Lung (tissue), 12 donors: ENCODE data around the gene NANOS2. TPM values are rescaled to one million over a fixed set of nuclear protein-coding genes. Genes with fewer than 3 reads are reported as not detected.

Experiments
- ATAC-seq: fragments of 200-7000 bp; cut with Tn5 transposase; one replicate; pipeline ENCODE4 v1.9.1; 2020; ENCODE audit warnings: moderate number of reproducible peaks; ENCODE audit not compliant: insufficient read depth, low FRiP score
- DNase-seq, 3 donors: peaks; one replicate each; pipeline ENCODE4 v3.0.0-alpha.2; 2013 to 2017
- H3K27ac ChIP-seq, 2 donors: one replicate each; pipeline ENCODE4 v1.5.1; 2013; ENCODE audit warnings: mild to moderate bottlenecking in 2 of 2, moderate library complexity in 2 of 2, control low read depth in 1 of 2, inconsistent platforms in 1 of 2, low read depth in 1 of 2, low read length in 1 of 2
- H3K27me3 ChIP-seq, 3 donors: one replicate each; pipeline ENCODE4 v1.5.1; 2013; ENCODE audit warnings: low read length in 2 of 3; ENCODE audit not compliant: control insufficient read depth in 3 of 3, insufficient read depth in 3 of 3
- H3K36me3 ChIP-seq, 4 donors: one replicate each; pipeline ENCODE4 v1.5.1; 2013; ENCODE audit warnings: low read length in 4 of 4, mild to moderate bottlenecking in 1 of 4, moderate library complexity in 1 of 4; ENCODE audit not compliant: control insufficient read depth in 4 of 4, insufficient read depth in 4 of 4
- H3K4me1 ChIP-seq, 5 donors: one replicate each; pipeline ENCODE4 v1.5.1; 2013; ENCODE audit warnings: low read length in 5 of 5, mild to moderate bottlenecking in 2 of 5, moderate library complexity in 1 of 5; ENCODE audit not compliant: control insufficient read depth in 5 of 5, insufficient read depth in 5 of 5
- H3K4me3 ChIP-seq: one replicate; pipeline ENCODE4 v1.5.1; 2013; ENCODE audit warnings: mild to moderate bottlenecking, control low read depth, moderate library complexity
- H3K9ac ChIP-seq, 2 donors: one replicate each; pipeline ENCODE4 v1.5.1; 2013; ENCODE audit warnings: low read length in 2 of 2, control low read depth in 1 of 2; ENCODE audit not compliant: insufficient read depth in 1 of 2
- H3K9me3 ChIP-seq, 4 donors: one replicate each; pipeline ENCODE4 v1.5.1; 2013; ENCODE audit warnings: low read length in 3 of 4, mild to moderate bottlenecking in 1 of 4, moderate library complexity in 1 of 4; ENCODE audit not compliant: control insufficient read depth in 4 of 4, insufficient read depth in 3 of 4
- WGBS, 2 donors: extraction: QIAGEN DNeasy Blood & Tissue Kit; methylation state at CpG; one replicate each; pipeline ENCODE4 v1.1.7; 2013; 5-methylcytosine and 5-hydroxymethylcytosine counted together
- polyA plus RNA-seq, 2 donors: library from polyadenylated mRNA; stranded (reverse); fragments of 200-250 nt; gene quantifications; one replicate each; pipeline ENCODE4 v1.2.1, GENCODE V29; 2013
- total RNA-seq, 2 donors: library from RNA; depleted of rRNA in 1 of 2; stranded (reverse); fragments of >200 nt in 1 of 2; gene quantifications; one replicate each; pipeline ENCODE4 v1.2.1, GENCODE V29; 2014 to 2021
- TF ChIP-seq, protein P1 (sequence below): IDR thresholded peaks from 2 replicates; pipeline ENCODE4 v1.5.1; 2012; ENCODE audit warnings: mild to moderate bottlenecking; ENCODE audit errors: control extremely low read depth, extremely low read depth
- donor health status: control.
- donor health status: control.
- donor health status: Bipolar disorder and iron deficiency.
- donor health status: healthy.
- donor health status: DM: yes; HTN: yes; CAD: no.

The NANOS2 gene
- total and polyA plus RNA-seq, 4 donors = not detected

DNA sequence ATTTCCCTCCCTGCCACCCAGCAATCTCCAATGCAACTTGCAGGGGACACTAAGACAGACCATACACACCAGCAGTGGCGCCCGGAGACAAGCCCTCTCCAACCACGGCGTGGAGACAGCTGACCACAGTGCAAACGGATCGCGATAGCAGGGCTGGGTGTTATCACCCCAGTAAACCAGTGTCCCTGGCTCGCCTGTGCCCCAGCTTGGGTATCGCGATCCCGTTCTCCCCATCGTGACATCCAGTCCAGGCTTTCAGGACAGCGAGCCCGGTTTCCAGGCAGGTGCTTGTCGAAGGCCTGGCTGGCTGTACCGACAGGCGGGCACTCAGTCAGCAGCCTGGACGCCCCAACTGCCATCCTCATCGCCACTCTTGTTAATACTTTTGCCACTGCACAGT is 20.7 kb upstream of the NANOS2 start:
- peaks cover 0 to 6% (median 0%) of the 10 kb centered on the region in 4 donors for H3K36me3 ChIP-seq
- 68 to 78% methylated on average over 19 of the region's 19 CpGs for WGBS, 2 donors
- ATAC-seq (no peak), DNase-seq (no peak)
- peaks cover 0 to 44% (median 18%) of the 10 kb centered on the region in 3 donors for H3K27me3 ChIP-seq
- TF ChIP-seq, protein P1, sequence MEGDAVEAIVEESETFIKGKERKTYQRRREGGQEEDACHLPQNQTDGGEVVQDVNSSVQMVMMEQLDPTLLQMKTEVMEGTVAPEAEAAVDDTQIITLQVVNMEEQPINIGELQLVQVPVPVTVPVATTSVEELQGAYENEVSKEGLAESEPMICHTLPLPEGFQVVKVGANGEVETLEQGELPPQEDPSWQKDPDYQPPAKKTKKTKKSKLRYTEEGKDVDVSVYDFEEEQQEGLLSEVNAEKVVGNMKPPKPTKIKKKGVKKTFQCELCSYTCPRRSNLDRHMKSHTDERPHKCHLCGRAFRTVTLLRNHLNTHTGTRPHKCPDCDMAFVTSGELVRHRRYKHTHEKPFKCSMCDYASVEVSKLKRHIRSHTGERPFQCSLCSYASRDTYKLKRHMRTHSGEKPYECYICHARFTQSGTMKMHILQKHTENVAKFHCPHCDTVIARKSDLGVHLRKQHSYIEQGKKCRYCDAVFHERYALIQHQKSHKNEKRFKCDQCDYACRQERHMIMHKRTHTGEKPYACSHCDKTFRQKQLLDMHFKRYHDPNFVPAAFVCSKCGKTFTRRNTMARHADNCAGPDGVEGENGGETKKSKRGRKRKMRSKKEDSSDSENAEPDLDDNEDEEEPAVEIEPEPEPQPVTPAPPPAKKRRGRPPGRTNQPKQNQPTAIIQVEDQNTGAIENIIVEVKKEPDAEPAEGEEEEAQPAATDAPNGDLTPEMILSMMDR = no peak
- no peak overlapping the region for H3K27ac ChIP-seq
- peaks cover 0 to 2% (median 0%) of the 10 kb centered on the region in 4 donors for H3K9me3 ChIP-seq
- peaks cover 0 to 6% (median 0%) of the 10 kb centered on the region in 5 donors for H3K4me1 ChIP-seq
- H3K9ac ChIP-seq = no peak overlapping the region
- H3K4me3 ChIP-seq = no peak overlapping the region

DNA sequence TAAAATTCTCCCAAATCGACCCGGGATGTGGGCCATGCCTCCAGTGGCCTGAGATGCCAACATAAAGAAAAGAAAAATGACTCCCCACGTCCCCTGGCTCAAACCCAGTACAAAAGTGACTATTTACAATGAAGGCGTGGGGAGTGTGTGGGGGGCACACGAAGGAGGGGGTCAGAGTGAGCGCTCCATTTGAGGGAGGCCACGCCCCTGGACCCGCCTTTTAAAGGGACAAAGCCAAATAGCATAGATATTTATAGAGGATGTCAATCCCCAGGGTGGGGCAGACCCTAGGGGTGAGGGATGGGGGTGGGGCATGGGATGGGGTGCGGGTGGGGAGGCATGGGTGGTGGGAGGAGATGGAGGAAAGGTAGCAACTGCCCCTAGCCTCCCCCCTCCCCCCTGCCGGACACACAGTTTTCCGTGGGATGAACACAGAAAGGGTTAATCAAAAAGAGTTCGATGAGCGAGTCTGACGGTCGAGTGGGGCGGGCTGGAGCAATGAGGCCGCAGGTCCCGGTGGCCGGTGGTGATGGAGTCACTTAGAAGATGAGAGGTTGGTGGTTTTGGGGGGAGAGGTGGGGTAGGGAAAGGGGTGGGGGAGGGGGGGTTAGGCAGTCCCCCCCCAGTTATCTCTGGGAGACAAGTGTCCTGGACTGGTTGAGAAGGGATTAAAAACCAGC is 20.1 kb upstream of the NANOS2 start:
- no peak overlapping the region for H3K4me3 ChIP-seq
- peaks cover 0 to 5% (median 0%) of the 10 kb centered on the region in 5 donors for H3K4me1 ChIP-seq
- H3K36me3 ChIP-seq = peaks cover 0 to 4% (median 0%) of the 10 kb centered on the region in 4 donors
- no peak overlapping the region for H3K9ac ChIP-seq
- DNase-seq = no peak
- peaks cover 0 to 43% (median 17%) of the 10 kb centered on the region in 3 donors for H3K27me3 ChIP-seq
- ATAC-seq = no peak
- 40 to 49% methylated on average over 15 to 19 of the region's 19 CpGs for WGBS, 2 donors
- peaks cover 0 to 2% (median 0%) of the 10 kb centered on the region in 4 donors for H3K9me3 ChIP-seq
- TF ChIP-seq, protein P1 = no peak
- no peak overlapping the region for H3K27ac ChIP-seq

DNA sequence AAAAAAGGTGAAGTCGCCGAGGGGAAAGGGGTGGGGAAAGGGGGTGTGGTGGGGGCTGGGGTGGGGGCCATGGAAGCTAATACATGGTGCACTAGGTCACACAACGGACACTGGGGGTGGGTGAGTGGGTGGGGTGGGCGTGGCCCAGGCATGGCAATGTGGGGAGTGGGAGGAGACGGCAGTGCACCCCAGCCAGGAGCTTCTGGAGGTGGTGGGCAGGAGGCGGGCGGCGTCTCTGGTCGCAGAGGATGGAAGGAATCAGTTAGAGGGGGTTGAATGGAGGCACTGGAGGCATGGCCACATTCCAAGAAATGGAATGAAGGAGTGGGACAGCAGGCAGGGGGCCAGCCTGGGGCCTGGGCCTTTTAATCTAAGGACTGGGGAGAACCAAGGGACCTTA is 19.2 kb upstream of the NANOS2 start:
- Histone ChIP-seq H3K4me1 (no peaks in the 10 kb centered on the region), H3K27me3 (peaks cover 0 to 35% (median 13%) of the 10 kb centered on the region in 3 donors), H3K4me3 (no peak overlapping the region), H3K9ac (no peak overlapping the region), H3K36me3 (peaks cover 0 to 2% (median 0%) of the 10 kb centered on the region in 4 donors), H3K27ac (no peak overlapping the region), H3K9me3 (peaks cover 0 to 2% (median 0%) of the 10 kb centered on the region in 4 donors)
- DNase-seq (no peak), ATAC-seq (no peak)
- 73 to 82% methylated on average over 9 of the region's 9 CpGs for WGBS, 2 donors
- TF ChIP-seq, protein P1 = no peak

DNA sequence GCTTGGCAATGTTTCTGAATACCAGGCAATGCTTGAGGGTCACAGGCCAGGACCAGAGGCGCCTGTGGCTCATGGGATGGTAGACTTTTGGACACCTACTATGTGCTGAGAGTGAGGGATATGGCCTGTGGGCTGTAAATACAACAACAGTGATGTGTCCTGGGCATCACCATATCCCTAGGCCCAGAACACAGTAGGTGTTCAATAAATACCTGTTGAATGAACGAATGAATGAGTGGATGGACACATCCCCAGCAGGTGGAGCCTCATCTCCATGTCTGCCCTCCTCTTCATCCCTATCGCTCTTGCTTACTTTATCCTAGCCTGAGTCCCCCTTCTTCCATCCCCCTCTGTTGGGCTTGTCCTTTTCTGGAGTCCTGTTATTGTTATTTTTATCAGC is 16.5 kb upstream of the NANOS2 start:
- Histone ChIP-seq H3K9ac (no peak overlapping the region), H3K9me3 (peaks cover 0 to 2% (median 0%) of the 10 kb centered on the region in 4 donors), H3K36me3 (peaks cover 0 to 2% (median 0%) of the 10 kb centered on the region in 4 donors), H3K27me3 (peaks cover 0 to 19% (median 4%) of the 10 kb centered on the region in 3 donors), H3K4me1 (peaks cover 0 to 5% (median 0%) of the 10 kb centered on the region in 5 donors), H3K27ac (no peak overlapping the region), H3K4me3 (no peak overlapping the region)
- TF ChIP-seq, protein P1 = no peak
- ATAC-seq (no peak), DNase-seq (no peak)
- 62 to 75% methylated on average over 3 of the region's 3 CpGs for WGBS, 2 donors
